Spleen (tissue), 7 donors: ENCODE results near the gene EHD4.

Experiments used
- CTCF ChIP-seq, 11 experiments: fragments of 200-600 bp in 7 of 11; fragments of 450-650 bp in 4 of 11; sonication (generic) in 4 of 11; IDR thresholded peaks in 8 of 11; conservative IDR thresholded peaks in 3 of 11; 1 replicate in 7 of 11; 2 replicates in 4 of 11; pipeline versions ENCODE4 v1.4.0 to v1.8.0; 2016 to 2021; ENCODE audit warnings: antibody characterized with exemption in 11 of 11, inconsistent platforms in 4 of 11, mild to moderate bottlenecking in 1 of 11
- POLR2A ChIP-seq, 3 donors: fragments of 450-650 bp; IDR thresholded peaks; one replicate each; pipeline ENCODE4 v1.5.1; 2017; ENCODE audit warnings: antibody characterized with exemption in 3 of 3, mild to moderate bottlenecking in 1 of 3
- donor health status: DM: no; HTN: no; CAD: no; lungs with moderate emphysema.
- donor health status: DM: no; HTN: no; CAD: no.
- donor health status: DM: no; HTN: no; CAD: no.

- TF ChIP-seq CTCF (IDR thresholded peaks at IDR 0.05 in 8 of 11, conservative IDR thresholded peaks at IDR 0.05 in 3 of 11) (no peak), POLR2A (IDR thresholded peaks at IDR 0.05) (no peak)
Observed at GRCh38 chr15:42012928-42013482, 40.6 kb upstream of the EHD4 start.
